PFSK-1 (cell line): ENCODE measurements around the gene PSMD3. TPM values are rescaled to one million over a fixed set of nuclear protein-coding genes. Genes with fewer than 3 reads are reported as not detected.

Experiments
- FOXP2 ChIP-seq: optimal IDR thresholded peaks from 2 replicates; pipeline ENCODE3; 2011; ENCODE audit warnings: borderline replicate concordance, control low read depth, inconsistent platforms; ENCODE audit not compliant: insufficient read depth; ENCODE audit errors: extremely low read length, extremely low read depth
- POLR2AphosphoS5 ChIP-seq: IDR thresholded peaks from 2 replicates; pipeline ENCODE4 v1.6.1; 2012; ENCODE audit warnings: low read depth, mild to moderate bottlenecking, control low read depth, low read length, moderate library complexity
- SIN3A ChIP-seq: IDR thresholded peaks from 2 replicates; pipeline ENCODE4 v1.6.1; 2012; ENCODE audit warnings: mild to moderate bottlenecking, low read length, moderate library complexity, borderline replicate concordance; ENCODE audit not compliant: insufficient read depth
- TAF1 ChIP-seq: IDR thresholded peaks from 2 replicates; pipeline ENCODE4 v1.6.1; 2012; ENCODE audit warnings: low read length, control low read depth, borderline replicate concordance; ENCODE audit not compliant: insufficient read depth
- polyA plus RNA-seq: library from polyadenylated mRNA; unstranded; fragments of >200 nt; gene quantifications from one replicate; pipeline ENCODE4 v1.2.1, GENCODE V29; 2012; ENCODE audit warnings: low read depth, missing spikeins; ENCODE audit not compliant: insufficient read length
- TF ChIP-seq, protein P1 (sequence below), 2 experiments: IDR thresholded peaks; 2 replicates each; pipeline versions ENCODE4 v1.6.1 to v1.8.0; 2011 to 2012; ENCODE audit warnings: low read depth in 2 of 2, low read length in 2 of 2, control low read depth in 1 of 2, inconsistent platforms in 1 of 2, mild to moderate bottlenecking in 1 of 2, moderate library complexity in 1 of 2; ENCODE audit not compliant: insufficient read depth in 1 of 2

The PSMD3 gene
- 338 TPM for polyA plus RNA-seq

DNA sequence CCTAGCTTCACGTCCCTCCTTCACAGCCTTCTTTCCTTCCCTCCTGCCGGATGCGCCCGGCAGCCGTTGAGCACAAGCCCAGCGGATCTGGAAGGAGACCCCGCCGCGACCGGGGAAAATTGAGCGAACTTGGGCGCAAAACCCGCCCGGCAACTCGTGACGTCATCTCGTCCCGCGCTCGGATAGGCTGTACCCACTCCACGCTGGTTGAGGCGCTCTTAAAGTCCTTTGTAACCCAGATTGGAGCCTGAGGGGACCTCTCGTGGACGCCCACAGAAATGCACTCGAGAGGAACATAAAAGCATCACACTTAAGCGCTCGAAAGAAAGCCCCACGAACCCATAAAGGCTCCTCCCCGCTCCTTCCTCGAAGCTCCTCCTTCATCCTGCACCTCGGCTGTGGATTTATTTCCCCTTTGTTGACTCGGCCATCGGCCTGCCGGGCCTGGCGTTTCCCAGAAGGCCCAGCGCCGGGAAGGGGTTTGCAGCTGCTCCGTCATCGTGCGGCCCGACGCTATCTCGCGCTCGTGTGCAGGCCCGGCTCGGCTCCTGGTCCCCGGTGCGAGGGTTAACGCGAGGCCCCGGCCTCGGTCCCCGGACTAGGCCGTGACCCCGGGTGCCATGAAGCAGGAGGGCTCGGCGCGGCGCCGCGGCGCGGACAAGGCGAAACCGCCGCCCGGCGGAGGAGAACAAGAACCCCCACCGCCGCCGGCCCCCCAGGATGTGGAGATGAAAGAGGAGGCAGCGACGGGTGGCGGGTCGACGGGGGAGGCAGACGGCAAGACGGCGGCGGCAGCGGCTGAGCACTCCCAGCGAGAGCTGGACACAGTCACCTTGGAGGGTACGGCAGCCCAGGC lies at the start of gene PSMD3:
Gene PSMD3, plus strand, starts transcription at position 457 of the 856 bp plus-strand sequence. Its CDS starts 164 bp downstream, at position 621.
- TF ChIP-seq SIN3A = peak; percentile 98
- TF ChIP-seq FOXP2 = peak; percentile 83
- peak; percentile 96; the same call in 1 of the 2 replicates for TF ChIP-seq TAF1
- peak; percentile 98 for TF ChIP-seq POLR2AphosphoS5
- TF ChIP-seq, protein P1, sequence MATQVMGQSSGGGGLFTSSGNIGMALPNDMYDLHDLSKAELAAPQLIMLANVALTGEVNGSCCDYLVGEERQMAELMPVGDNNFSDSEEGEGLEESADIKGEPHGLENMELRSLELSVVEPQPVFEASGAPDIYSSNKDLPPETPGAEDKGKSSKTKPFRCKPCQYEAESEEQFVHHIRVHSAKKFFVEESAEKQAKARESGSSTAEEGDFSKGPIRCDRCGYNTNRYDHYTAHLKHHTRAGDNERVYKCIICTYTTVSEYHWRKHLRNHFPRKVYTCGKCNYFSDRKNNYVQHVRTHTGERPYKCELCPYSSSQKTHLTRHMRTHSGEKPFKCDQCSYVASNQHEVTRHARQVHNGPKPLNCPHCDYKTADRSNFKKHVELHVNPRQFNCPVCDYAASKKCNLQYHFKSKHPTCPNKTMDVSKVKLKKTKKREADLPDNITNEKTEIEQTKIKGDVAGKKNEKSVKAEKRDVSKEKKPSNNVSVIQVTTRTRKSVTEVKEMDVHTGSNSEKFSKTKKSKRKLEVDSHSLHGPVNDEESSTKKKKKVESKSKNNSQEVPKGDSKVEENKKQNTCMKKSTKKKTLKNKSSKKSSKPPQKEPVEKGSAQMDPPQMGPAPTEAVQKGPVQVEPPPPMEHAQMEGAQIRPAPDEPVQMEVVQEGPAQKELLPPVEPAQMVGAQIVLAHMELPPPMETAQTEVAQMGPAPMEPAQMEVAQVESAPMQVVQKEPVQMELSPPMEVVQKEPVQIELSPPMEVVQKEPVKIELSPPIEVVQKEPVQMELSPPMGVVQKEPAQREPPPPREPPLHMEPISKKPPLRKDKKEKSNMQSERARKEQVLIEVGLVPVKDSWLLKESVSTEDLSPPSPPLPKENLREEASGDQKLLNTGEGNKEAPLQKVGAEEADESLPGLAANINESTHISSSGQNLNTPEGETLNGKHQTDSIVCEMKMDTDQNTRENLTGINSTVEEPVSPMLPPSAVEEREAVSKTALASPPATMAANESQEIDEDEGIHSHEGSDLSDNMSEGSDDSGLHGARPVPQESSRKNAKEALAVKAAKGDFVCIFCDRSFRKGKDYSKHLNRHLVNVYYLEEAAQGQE (IDR thresholded peaks at IDR 0.05; ENCODE audit: insufficient read depth in 1 of 2, low read depth in 2 of 2, low read length in 2 of 2) = peak in 1 of 2 experiments; percentile 67; a peak in 1 of 4 replicates

DNA sequence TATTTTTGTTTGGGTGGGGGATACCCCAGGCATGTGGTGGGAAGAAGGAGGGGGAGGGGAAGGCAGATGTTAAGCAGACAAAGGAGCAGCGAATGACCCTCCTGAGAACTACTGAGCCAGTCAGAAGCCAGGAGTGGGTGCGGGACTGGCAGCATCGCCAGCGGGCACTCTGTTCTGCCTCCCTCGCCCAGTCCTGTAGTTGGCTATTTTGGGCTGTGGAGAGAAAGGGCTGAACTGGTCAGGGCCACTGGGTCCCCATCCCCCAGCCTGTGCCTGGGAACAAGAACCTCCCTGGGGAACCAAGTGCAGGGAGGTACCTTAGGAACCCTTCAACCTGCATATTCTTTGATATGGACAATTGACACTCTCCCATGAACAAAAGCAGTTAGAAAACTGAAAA lies 46.7 kb upstream of the PSMD3 start:
- TF ChIP-seq POLR2AphosphoS5 (no peak), TAF1 (no peak), SIN3A (no peak), FOXP2 (no peak)
- TF ChIP-seq, protein P1 (IDR thresholded peaks at IDR 0.05; ENCODE audit: insufficient read depth in 1 of 2, low read depth in 2 of 2, low read length in 2 of 2) = no peak

DNA sequence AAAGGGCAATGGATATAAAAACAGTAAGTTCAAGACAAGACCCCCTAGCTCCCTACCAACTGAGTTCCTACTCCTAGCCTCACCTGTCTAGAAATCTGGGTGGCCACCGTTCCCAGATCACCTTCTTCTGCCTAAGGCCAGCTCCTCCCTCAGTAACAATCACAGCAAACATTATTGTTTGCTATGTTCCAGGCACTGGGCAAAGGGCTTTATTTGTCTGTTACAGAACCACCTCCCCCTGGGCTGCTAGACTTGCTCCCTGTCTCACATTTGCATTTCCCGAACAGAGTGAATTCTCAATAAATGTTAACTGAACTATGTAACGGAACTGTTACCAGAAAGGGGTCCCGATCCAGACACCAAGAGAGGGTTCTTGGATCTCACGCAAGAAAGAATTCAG lies 46.3 kb upstream of the PSMD3 start:
- TF ChIP-seq, protein P1 (IDR thresholded peaks at IDR 0.05; ENCODE audit: insufficient read depth in 1 of 2, low read depth in 2 of 2, low read length in 2 of 2) = no peak
- no peak for TF ChIP-seq SIN3A
- no peak for TF ChIP-seq POLR2AphosphoS5
- no peak for TF ChIP-seq FOXP2
- TF ChIP-seq TAF1 = no peak

DNA sequence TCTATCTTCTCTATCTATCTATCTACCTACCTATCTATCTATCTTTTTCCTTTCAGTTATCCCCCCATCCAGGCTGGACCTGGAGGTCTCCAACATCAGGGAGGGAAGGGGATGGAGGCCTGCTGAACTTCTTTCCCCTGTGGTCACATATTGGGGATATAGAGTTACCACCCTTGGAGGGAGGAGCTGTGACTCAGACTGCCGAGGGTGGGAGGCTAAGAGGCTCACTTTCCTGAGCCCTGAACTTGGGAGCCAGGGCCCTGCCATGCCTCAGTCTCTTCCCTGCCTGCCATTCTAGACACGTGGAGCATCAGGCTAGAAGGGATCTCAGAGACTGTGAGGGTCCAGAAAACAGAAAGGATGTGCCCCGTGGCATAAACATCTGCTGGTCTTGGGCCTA lies 44.7 kb upstream of the PSMD3 start:
- TF ChIP-seq TAF1 (no peak), POLR2AphosphoS5 (no peak), SIN3A (no peak), FOXP2 (no peak)
- TF ChIP-seq, protein P1 (IDR thresholded peaks at IDR 0.05; ENCODE audit: insufficient read depth in 1 of 2, low read depth in 2 of 2, low read length in 2 of 2) = no peak
